SHP77 treated with DMSO at 0.1 percent for 48 hours (cell line): ENCODE measurements around the gene SERAC1.

Source experiments
- DNase-seq: peaks from one replicate; lab custom pipeline; 2025; lab: John Stamatoyannopoulos, UW

Gene SERAC1

GRCh38 chr6:158077676-158078075 lies 90.4 kb downstream of the SERAC1 start:
- no peak for DNase-seq

- no peak for DNase-seq
Measured at GRCh38 chr6:158076548-158076947, 91.5 kb downstream of the SERAC1 start.

- DNase-seq = no peak
Measured at GRCh38 chr6:158073776-158074175, 94.3 kb downstream of the SERAC1 start.

- DNase-seq = peak; percentile 18
Measured at GRCh38 chr6:158072083-158072721, 95.9 kb downstream of the SERAC1 start.

- DNase-seq = no peak
Measured at GRCh38 chr6:158071121-158072082, 96.7 kb downstream of the SERAC1 start.

- no peak for DNase-seq
Measured at GRCh38 chr6:158070513-158070912, 97.5 kb downstream of the SERAC1 start.

- no peak for DNase-seq
Measured at GRCh38 chr6:158069800-158070195, 98.3 kb downstream of the SERAC1 start.

GRCh38 chr6:158068893-158069799 lies 98.9 kb downstream of the SERAC1 start:
- DNase-seq = no peak

GRCh38 chr6:158068156-158068892 lies 99.7 kb downstream of the SERAC1 start:
- DNase-seq = no peak

GRCh38 chr6:158067436-158068015 lies 100.5 kb downstream of the SERAC1 start:
- no peak for DNase-seq

- DNase-seq = no peak
Measured at GRCh38 chr6:158066136-158066781, 101.8 kb downstream of the SERAC1 start.

GRCh38 chr6:158064725-158065251 lies 103.3 kb downstream of the SERAC1 start:
- DNase-seq = no peak

GRCh38 chr6:158063736-158064135 lies 104.3 kb downstream of the SERAC1 start:
- DNase-seq = no peak

- DNase-seq = no peak
Measured at GRCh38 chr6:158061709-158062461, 106.2 kb downstream of the SERAC1 start.

GRCh38 chr6:158061361-158061708 lies 106.7 kb downstream of the SERAC1 start:
- no peak for DNase-seq

GRCh38 chr6:158060455-158061360 lies 107.4 kb downstream of the SERAC1 start:
- no peak for DNase-seq
